Activated T-cell treated with anti-CD3 and anti-CD28 coated beads, Interleukin-2, amount 50 U/mL, for 72 hours (primary cell): ENCODE data around the gene RAB32. TPM values are rescaled to one million over a fixed set of nuclear protein-coding genes. Genes with fewer than 3 reads are reported as not detected.
"Not testable (repeated sequence)": the region's sequence is repeated elsewhere in the genome, so short reads cannot be mapped to it uniquely, and the experiment has no call there.

Experiments
- ATAC-seq, 2 donors: fragments of 150-1000 bp; cut with Tn5 transposase; replicated peaks in 1 of 2; 2 replicates each; pipeline ENCODE4 v1.10.0; 2021; ENCODE audit warnings: moderate library complexity in 2 of 2, mild to moderate bottlenecking in 1 of 2
- DNase-seq, 2 donors: peaks; one replicate each; pipeline ENCODE4 v3.0.0; 2021 to 2022; ENCODE audit warnings: mixed read lengths in 1 of 2
- H3K27ac Mint-ChIP-seq: one replicate; pipeline ENCODE4 v1.8.0; 2022; ENCODE audit warnings: mild to moderate bottlenecking, moderate library complexity, mixed read lengths
- H3K27me3 Mint-ChIP-seq: one replicate; pipeline ENCODE4 v1.8.0; 2022; ENCODE audit warnings: low read depth, mixed read lengths
- H3K36me3 Mint-ChIP-seq, 2 donors: one replicate each; pipeline ENCODE4 v1.8.0; 2022; ENCODE audit warnings: mixed read lengths in 2 of 2, mild to moderate bottlenecking in 1 of 2; ENCODE audit not compliant: insufficient read depth in 2 of 2
- H3K4me1 Mint-ChIP-seq: one replicate; pipeline ENCODE4 v1.8.0; 2022; ENCODE audit warnings: low read depth, mixed read lengths
- H3K4me3 Mint-ChIP-seq, 2 donors: one replicate each; pipeline ENCODE4 v1.8.0; 2022; ENCODE audit warnings: mild to moderate bottlenecking in 2 of 2, mixed read lengths in 2 of 2, moderate library complexity in 2 of 2
- H3K9me3 Mint-ChIP-seq, 2 donors: one replicate each; pipeline ENCODE4 v1.8.0; 2022; ENCODE audit warnings: mixed read lengths in 2 of 2
- total RNA-seq, 2 donors: library from RNA; stranded (reverse); gene quantifications; one replicate each; pipeline ENCODE4 v1.2.3, GENCODE V29; 2022

Gene RAB32
- total RNA-seq, 2 donors from 2014 or later, result 0.39 to 1.5 TPM

GRCh38 chr6:146550911-146551310 lies 7.3 kb downstream of the RAB32 start:
- H3K27me3 Mint-ChIP-seq, result no peaks in the 10 kb centered on the region
- H3K27ac Mint-ChIP-seq, result no peak overlapping the region

GRCh38 chr6:146551545-146551944 lies 7.9 kb downstream of the RAB32 start:
- ATAC-seq, result no peak
- H3K36me3 Mint-ChIP-seq, result no peaks in the 10 kb centered on the region
- H3K4me3 Mint-ChIP-seq, result no peak overlapping the region
- no peak overlapping the region for H3K27ac Mint-ChIP-seq
- no peak for DNase-seq
- H3K9me3 Mint-ChIP-seq, result no peaks in the 10 kb centered on the region
- H3K27me3 Mint-ChIP-seq, result no peaks in the 10 kb centered on the region
- H3K4me1 Mint-ChIP-seq, result no peaks in the 10 kb centered on the region

More at GRCh38 chr6:146550911-146551310, 7.3 kb downstream of the RAB32 start:
- Mint-ChIP-seq H3K4me1 (no peaks in the 10 kb centered on the region), H3K36me3 (no peaks in the 10 kb centered on the region), H3K4me3 (no peak overlapping the region), H3K9me3 (no peaks in the 10 kb centered on the region)
- ATAC-seq (no peak), DNase-seq (no peak)

GRCh38 chr6:146553377-146554135 lies 9.9 kb downstream of the RAB32 start:
- H3K4me1 Mint-ChIP-seq, result no peaks in the 10 kb centered on the region
- H3K27me3 Mint-ChIP-seq, result no peaks in the 10 kb centered on the region
- no peak for DNase-seq
- no peaks in the 10 kb centered on the region for H3K9me3 Mint-ChIP-seq
- H3K27ac Mint-ChIP-seq, result no peak overlapping the region
- ATAC-seq, result no peak
- H3K4me3 Mint-ChIP-seq, result no peak overlapping the region
- peaks cover 0 to 1% of the 10 kb centered on the region in 2 donors for H3K36me3 Mint-ChIP-seq

- Mint-ChIP-seq H3K4me3 (no peak overlapping the region), H3K9me3 (no peaks in the 10 kb centered on the region), H3K36me3 (peaks cover 0 to 1% of the 10 kb centered on the region in 2 donors), H3K27ac (no peak overlapping the region), H3K4me1 (no peaks in the 10 kb centered on the region), H3K27me3 (no peaks in the 10 kb centered on the region)
- DNase-seq, result no peak
- ATAC-seq, result no peak
Observed at GRCh38 chr6:146560607-146561006, 17.0 kb downstream of the RAB32 start.

- H3K9me3 Mint-ChIP-seq, ATAC-seq, H3K27ac Mint-ChIP-seq, DNase-seq, H3K27me3 Mint-ChIP-seq, H3K4me1 Mint-ChIP-seq, H3K4me3 Mint-ChIP-seq, H3K36me3 Mint-ChIP-seq: not testable (repeated sequence)
Observed at GRCh38 chr6:146566661-146567060, 23.0 kb downstream of the RAB32 start.

GRCh38 chr6:146568619-146569018 lies 25.0 kb downstream of the RAB32 start:
- H3K27ac Mint-ChIP-seq, H3K36me3 Mint-ChIP-seq: not testable (repeated sequence)

GRCh38 chr6:146574211-146574610 lies 30.6 kb downstream of the RAB32 start:
- Mint-ChIP-seq H3K4me1 (no peaks in the 10 kb centered on the region), H3K36me3 (peaks cover 0 to 1% of the 10 kb centered on the region in 2 donors), H3K9me3 (peaks cover 0 to 7% of the 10 kb centered on the region in 2 donors), H3K27ac (no peak overlapping the region), H3K4me3 (no peak overlapping the region), H3K27me3 (no peaks in the 10 kb centered on the region)
- DNase-seq, result no peak
- no peak for ATAC-seq

More at GRCh38 chr6:146568619-146569018, 25.0 kb downstream of the RAB32 start:
- not testable (repeated sequence) for H3K4me1 Mint-ChIP-seq, H3K27me3 Mint-ChIP-seq, H3K4me3 Mint-ChIP-seq, DNase-seq, ATAC-seq, H3K9me3 Mint-ChIP-seq

- Mint-ChIP-seq H3K36me3 (peaks cover 0 to 1% of the 10 kb centered on the region in 2 donors), H3K4me1 (no peaks in the 10 kb centered on the region), H3K27ac (no peak overlapping the region), H3K4me3 (no peak overlapping the region), H3K9me3 (peaks cover 2 to 5% of the 10 kb centered on the region in 2 donors), H3K27me3 (no peaks in the 10 kb centered on the region)
- ATAC-seq (no peak), DNase-seq (no peak)
Observed at GRCh38 chr6:146578054-146578453, 34.4 kb downstream of the RAB32 start.

- Mint-ChIP-seq H3K36me3 (no peaks in the 10 kb centered on the region), H3K4me1 (no peaks in the 10 kb centered on the region), H3K4me3 (no peak overlapping the region), H3K27ac (no peak overlapping the region), H3K27me3 (no peaks in the 10 kb centered on the region), H3K9me3 (peaks cover 0 to 2% of the 10 kb centered on the region in 2 donors)
- no peak for ATAC-seq
- DNase-seq, result no peak
Observed at GRCh38 chr6:146581968-146582367, 38.3 kb downstream of the RAB32 start.

GRCh38 chr6:146582857-146583256 lies 39.2 kb downstream of the RAB32 start:
- Mint-ChIP-seq H3K4me3 (no peak overlapping the region), H3K27me3 (no peaks in the 10 kb centered on the region), H3K27ac (no peak overlapping the region), H3K4me1 (no peaks in the 10 kb centered on the region), H3K9me3 (peaks cover 0 to 2% of the 10 kb centered on the region in 2 donors), H3K36me3 (no peaks in the 10 kb centered on the region)
- no peak for DNase-seq
- ATAC-seq, result no peak

- Mint-ChIP-seq H3K4me1 (no peaks in the 10 kb centered on the region), H3K36me3 (no peaks in the 10 kb centered on the region), H3K9me3 (peaks cover 0 to 2% of the 10 kb centered on the region in 2 donors), H3K27ac (no peak overlapping the region), H3K27me3 (no peaks in the 10 kb centered on the region), H3K4me3 (no peak overlapping the region)
- DNase-seq, result no peak
- no peak for ATAC-seq
Observed at GRCh38 chr6:146583966-146584365, 40.3 kb downstream of the RAB32 start.

- no peak for DNase-seq
- H3K27ac Mint-ChIP-seq, result no peak overlapping the region
- ATAC-seq, result no peak
- H3K9me3 Mint-ChIP-seq, result no peaks in the 10 kb centered on the region
- H3K4me1 Mint-ChIP-seq, result no peaks in the 10 kb centered on the region
- no peaks in the 10 kb centered on the region for H3K27me3 Mint-ChIP-seq
- no peaks in the 10 kb centered on the region for H3K36me3 Mint-ChIP-seq
- no peak overlapping the region for H3K4me3 Mint-ChIP-seq
Observed at GRCh38 chr6:146587459-146587858, 43.8 kb downstream of the RAB32 start.

- Mint-ChIP-seq H3K4me3 (no peak overlapping the region), H3K9me3 (no peaks in the 10 kb centered on the region), H3K36me3 (no peaks in the 10 kb centered on the region), H3K27ac (no peak overlapping the region), H3K27me3 (no peaks in the 10 kb centered on the region), H3K4me1 (no peaks in the 10 kb centered on the region)
- ATAC-seq (no peak), DNase-seq (no peak)
Observed at GRCh38 chr6:146590492-146590891, 46.9 kb downstream of the RAB32 start.

GRCh38 chr6:146592451-146592850 lies 48.8 kb downstream of the RAB32 start:
- H3K4me3 Mint-ChIP-seq, result no peak overlapping the region
- H3K27me3 Mint-ChIP-seq, result no peaks in the 10 kb centered on the region
- no peaks in the 10 kb centered on the region for H3K4me1 Mint-ChIP-seq
- H3K9me3 Mint-ChIP-seq, result no peaks in the 10 kb centered on the region
- H3K36me3 Mint-ChIP-seq, result no peaks in the 10 kb centered on the region
- no peak overlapping the region for H3K27ac Mint-ChIP-seq
- no peak for ATAC-seq
- DNase-seq, result no peak
